Right hindlimb (tissue), 1 donor: Measurements from ENCODE around the gene CORO6.
A peak's percentile ranks its signal among the peaks of the same experiment; 100 is the strongest.

Experiments
- DNase-seq: peaks from one replicate; pipeline ENCODE4 v3.0.0-alpha.2; 2018

The CORO6 gene

DNA sequence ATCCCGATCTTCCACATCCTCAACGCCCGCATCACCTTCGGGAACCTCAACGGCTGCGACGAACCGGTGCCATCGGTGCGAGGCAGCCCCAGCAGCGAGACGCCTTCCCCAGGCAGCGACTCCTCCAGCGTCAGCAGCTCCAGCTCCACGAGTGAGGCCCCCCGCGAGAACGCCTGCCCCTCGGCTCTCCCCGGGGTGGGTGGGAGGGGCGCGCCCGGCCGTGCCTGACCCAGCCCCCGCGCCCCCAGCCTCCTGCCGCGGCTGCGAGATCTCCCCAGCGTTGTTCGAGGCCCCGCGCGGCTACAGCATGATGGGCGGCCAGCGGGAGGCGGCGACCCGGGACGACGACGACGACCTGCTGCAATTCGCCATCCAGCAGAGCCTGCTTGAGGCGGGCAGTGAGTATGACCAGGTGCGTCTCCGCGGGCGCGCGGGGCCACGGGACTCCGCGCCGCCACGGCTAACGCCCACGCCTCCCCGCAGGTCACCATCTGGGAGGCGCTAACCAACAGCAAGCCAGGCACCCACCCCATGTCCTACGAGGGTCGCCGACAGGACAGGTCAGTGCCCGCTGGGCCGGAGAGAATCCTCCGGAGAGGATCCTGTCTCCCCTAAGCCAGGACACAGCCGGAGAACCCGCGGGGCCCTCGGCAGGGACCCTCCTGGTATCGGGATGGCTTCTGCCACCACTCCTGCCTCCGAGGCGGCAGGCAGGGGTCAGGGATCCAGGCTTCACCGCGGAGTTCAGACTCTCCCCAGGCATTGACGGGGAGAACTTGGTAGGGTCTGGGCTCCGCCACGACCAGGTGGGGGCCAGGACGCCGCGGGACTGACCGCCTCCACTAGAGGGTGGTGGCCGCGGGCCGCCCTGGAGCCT is 10.1 kb downstream of the CORO6 start:
- DNase-seq: no peak

GRCh38 chr17:29612094-29612403 is 10.7 kb downstream of the CORO6 start:
- DNase-seq: no peak

DNA sequence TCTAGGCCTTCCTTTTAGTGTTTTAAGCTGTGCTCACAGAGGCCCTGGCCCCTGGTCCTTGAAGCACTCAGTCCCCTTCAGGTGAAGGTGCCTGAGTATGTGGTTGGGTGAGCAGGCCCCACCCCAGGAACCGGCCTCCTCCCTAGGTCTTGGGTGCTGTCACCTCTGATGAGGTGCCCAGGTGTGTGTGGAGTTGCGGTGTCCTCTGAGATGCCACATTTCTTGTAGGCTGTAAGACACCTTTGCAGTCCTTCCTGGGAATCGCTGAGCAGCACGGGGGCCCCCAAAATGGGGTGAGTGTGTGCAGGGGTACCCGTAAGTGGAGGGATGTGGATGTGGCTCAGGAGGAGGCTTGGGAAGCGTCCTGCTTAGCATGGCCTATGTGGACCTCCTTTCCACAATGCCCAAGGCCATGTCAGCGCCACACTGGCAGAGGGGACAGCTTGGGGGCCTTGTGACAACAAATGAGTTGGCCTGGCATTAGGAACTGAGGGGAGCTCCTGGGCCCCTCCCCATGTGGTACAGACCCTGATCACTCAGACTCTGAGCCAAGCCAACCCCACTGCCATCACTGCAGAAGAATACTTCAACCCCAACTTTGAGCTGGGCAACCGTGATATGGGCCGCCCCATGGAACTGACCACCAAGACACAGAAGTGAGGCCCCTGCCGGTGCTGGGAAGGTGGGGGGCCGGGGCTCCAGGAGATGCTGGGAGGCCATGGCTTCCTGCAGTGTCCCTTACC is 11.2 kb downstream of the CORO6 start:
- no peak for DNase-seq

DNA sequence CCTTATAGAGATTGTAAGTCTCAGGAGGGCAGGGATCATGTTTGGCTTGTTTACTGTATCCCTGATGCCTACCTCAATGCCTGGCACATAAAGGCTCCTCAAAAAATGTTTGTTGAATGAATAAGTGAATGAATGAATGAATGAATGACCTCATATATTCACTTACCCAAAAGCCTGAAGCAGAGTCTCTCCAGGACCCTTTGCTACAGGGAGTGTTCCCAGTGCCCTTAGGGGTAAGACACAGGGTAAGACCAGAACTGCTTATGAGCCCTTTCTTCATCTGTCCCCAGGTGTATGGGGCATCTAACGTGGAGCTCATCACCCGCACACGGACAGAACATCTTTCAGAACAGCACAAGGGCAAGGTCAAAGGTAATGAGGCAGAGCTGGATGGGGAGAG is 12.3 kb downstream of the CORO6 start:
- no peak for DNase-seq

DNA sequence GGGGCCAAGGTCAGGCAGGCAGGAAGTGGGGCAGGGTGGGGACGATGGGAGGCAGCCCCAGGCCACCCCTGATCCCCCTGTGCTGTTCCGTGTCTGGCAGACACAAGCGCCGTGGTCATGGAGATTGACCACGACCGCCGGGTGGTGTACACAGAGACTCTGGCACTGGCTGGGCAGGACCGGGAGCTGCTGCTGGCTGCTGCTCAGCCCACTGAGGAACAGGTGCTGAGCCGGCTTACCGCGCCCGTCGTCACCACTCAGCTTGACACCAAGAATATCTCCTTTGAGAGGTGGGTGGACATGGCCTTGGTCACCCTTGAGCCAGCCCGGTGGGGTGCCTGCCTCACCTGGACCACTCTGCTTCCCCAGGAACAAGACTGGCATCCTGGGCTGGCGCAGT is 13.7 kb downstream of the CORO6 start:
- DNase-seq: no peak

DNA sequence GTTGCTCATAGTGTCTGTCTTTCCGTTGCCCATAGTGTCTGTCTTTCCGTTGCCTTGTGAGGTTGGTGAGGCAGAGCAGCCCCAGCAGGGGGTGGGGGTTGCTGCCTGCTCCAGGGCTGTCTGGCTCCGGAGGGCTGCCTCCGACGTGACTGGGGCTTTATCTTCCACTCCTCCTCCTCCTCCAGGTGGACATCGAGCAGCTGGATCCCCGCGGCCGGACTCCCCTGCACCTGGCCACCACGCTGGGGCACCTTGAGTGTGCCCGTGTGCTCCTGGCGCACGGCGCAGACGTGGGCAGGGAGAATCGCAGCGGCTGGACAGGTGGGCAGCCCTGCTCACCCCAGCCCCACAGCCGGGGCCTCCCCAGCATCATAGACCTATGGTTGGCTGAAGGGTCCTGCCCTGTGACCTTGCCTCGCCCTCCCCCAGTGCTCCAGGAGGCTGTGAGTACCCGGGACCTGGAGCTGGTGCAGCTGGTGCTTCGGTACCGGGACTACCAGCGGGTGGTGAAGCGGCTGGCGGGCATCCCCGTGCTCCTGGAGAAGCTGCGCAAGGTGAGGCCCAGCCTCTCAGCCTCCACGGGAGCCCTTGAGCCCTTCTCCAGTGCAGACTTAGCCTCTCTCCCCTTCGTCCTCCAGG is 15.0 kb downstream of the CORO6 start:
- no peak for DNase-seq

GRCh38 chr17:29603109-29603674 is 19.5 kb downstream of the CORO6 start:
- DNase-seq: peak; percentile 74

DNA sequence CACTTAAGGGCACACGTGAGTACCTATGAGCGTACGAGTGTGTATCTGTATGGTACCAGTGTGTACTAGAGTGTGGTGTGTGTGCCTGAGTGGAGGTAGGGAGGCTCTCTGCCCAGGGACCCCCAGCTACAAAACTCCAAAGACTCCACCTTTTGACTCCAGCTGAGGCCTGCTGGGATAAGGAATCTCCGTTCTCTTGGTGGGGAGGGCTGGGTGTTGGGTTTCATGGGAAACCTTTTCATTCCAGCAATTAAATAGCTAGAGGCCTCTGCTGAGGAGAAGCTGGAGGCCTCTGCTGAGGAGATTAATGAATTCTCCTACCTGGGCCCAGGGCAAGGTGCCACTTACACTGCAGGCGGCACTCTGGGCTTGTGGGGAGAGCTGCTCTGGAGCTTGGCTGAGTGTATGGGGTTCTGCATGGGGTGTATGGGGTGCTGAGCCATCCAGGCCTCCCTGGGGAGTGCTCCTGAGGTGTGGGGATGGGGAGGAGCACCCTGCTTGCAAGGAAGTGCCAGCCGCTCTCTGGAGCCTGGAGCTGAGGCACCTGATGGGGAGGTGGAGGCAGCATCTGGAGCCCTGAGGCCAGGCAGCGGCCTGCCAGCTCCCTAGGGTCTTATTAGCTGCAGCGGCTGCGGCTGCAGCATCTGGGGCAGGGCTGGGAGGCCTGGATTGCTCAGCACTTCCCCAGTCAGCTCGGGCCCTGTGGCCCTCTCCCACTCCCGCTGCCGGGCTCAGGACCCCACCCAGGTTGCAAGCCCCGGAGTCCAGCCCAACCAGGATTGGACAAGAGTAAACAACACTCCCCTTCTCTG is 25.1 kb downstream of the CORO6 start:
- peak; percentile 22 for DNase-seq

DNA sequence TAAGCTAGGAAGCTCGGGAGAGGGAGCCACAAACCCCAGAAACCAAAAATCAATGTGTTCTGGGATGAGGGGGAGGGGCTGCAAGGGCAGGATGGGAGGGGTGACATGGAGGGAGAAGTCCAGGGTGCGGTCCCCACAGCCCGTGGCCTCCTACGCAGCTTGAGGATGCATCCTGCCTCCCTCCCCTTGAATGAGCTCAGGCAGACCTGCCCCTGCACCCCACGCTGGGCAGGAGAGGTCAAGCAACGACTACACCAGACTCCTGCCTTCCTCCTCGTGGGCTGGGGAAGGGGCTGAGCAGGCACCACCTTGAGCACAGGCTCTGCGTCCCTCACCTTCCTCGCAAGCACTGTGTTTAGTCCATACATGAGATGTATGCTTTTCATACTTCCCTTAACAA is 25.9 kb downstream of the CORO6 start:
- peak; percentile 27 for DNase-seq

GRCh38 chr17:29595943-29596774 is 26.6 kb downstream of the CORO6 start:
- DNase-seq: peak; percentile 25

- DNase-seq: peak; percentile 13
These were observed 27.4 kb downstream of the CORO6 start for GRCh38 chr17:29595107-29595942.

- DNase-seq: peak; percentile 21
These were observed 28.1 kb downstream of the CORO6 start for GRCh38 chr17:29594519-29595090.

GRCh38 chr17:29593591-29594518 is 28.9 kb downstream of the CORO6 start:
- DNase-seq: peak; percentile 32

DNA sequence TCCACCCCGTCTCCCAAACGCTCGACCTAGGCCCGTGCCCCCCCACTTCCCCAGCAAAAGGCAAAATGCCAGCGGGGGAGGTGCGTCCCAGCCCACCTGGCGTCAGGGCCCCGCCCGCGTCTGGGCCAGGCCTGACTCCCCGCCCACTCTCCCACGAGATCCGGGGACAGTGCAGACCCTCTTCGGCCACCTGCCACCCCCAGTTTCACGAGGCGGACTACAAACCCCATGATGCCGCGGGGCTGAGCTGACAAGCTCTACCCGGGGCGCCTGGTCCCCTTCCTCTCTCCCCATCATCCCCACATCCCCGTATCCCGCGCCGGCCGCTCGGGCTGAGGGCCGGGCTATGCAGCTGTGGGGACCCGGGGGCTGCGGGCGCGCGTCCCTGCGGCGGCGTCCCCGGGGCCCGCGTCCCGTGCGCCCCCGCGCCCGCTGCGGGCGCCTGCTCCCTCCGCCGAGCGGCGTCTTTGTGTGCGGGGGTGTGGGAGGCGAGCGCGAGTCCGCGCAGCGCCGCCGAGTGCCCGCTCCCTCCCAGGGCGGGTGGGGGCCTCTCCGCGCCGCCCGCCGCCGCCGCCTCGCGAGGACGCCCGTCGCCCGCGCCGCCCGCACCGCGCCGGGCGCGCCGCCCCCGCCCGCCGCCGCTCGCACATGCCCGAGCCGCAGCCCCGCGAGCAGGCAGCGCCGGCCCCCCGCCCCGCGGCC is 29.7 kb downstream of the CORO6 start, which contains the start of gene ANKRD13B:
TSS of gene ANKRD13B (plus strand) at position 283 of the 702 bp plus-strand sequence. CDS start 490 bp downstream, outside the sequence.
- peak; percentile 74 for DNase-seq

DNA sequence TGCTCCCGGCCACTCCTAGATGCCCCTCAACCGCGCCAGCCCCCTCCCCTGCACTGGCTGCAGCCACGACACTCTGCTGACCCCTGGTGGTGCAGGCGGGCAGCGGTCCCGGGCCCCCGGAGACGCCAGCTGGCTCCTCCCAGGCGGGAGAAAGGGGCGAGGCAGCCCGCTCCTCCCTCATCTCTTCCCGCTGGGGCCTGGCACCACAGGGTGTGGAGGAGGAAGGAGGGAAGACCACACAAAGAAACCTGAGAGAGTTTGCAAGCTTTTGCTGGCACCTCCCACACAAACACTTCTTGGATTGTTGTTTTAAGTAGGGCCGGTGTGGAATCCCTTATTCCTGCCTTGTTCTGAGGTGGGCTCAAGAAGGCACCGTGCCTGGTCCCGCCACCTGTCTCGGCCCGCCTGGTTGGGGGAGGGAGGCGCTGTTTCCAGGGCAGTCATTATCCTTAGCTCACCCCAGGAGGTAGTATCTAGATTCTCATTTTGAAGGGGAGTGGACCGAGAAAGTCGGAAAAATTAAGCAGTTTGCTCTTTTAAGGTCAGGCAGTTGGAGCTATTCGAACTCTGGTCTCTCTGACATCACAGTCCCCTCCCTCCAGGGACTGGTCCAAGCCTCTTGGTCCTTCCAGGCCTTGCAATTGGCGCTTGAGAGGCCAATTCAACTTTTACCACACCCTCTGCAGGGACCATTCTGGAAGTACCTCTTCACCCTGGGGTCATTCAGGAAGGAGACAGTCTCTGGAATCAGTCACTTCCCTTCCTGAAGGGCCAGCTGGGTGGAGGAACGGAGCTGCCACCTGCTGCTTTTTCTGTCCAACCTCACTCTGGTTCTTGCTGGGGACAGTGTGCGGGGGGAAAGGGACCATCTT is 30.7 kb downstream of the CORO6 start:
- peak; percentile 95 for DNase-seq

- peak; percentile 83 for DNase-seq
These were observed 31.5 kb downstream of the CORO6 start for GRCh38 chr17:29591146-29591736.
